ENCODE data around the gene FOXB1.

FOXB1 gene

DNA sequence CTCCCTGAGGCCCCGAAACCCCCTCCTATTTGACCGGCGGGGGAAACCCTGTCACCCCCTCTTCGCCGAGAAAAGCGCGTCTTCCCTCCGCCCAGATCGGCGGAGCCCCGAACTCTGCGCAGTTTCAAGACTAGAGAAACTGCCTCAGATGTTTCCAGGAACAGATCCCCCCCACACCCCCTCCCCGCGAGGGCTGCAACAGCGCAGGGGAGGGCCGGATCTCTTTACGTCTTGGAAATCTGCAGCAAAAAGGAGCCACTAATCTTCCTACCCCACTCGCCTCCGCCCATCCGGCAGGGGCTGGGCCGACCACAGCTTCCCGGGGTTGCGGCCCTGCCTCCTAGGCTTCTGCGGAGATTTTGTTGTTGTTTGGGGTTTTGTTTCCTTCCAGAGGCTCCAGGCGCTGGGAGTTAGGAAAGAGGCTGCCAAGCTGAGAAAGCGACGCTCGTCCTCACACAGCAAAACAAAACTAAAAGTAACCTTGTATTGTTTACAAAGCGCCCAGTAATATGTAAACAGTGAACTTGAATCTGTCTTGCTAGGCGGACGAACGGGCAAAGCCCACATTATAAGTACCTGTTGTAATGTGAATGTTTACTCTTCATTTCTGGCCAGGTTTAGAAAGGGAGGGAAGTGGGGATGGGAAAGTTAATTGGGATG lies 2.2 kb downstream of the FOXB1 start:
- peak overlapping the region; percentile 77 for H3K4me2 ChIP-seq (ENCODE audit: insufficient read depth, low read length)
- H3K9me3 ChIP-seq (ENCODE audit: insufficient read depth, low read length, severe bottlenecking) = no peaks in the 10 kb centered on the region
- H3K79me2 ChIP-seq (ENCODE audit: insufficient read depth, low read length) = peaks cover 11% of the 10 kb centered on the region
- peak; percentile 84 for ATAC-seq (ENCODE audit: insufficient read depth, low read depth)
- H3K4me3 ChIP-seq (ENCODE audit: low read depth in 1 of 2, low read length in 2 of 2) = peak overlapping the region; percentile 38 to 67; a peak in 3 of 4 replicates
- TF ChIP-seq EZH2 (IDR thresholded peaks at IDR 0.05; ENCODE audit: borderline replicate concordance, low read depth, low read length, severe bottlenecking) = no peak
- TF ChIP-seq, protein P1, sequence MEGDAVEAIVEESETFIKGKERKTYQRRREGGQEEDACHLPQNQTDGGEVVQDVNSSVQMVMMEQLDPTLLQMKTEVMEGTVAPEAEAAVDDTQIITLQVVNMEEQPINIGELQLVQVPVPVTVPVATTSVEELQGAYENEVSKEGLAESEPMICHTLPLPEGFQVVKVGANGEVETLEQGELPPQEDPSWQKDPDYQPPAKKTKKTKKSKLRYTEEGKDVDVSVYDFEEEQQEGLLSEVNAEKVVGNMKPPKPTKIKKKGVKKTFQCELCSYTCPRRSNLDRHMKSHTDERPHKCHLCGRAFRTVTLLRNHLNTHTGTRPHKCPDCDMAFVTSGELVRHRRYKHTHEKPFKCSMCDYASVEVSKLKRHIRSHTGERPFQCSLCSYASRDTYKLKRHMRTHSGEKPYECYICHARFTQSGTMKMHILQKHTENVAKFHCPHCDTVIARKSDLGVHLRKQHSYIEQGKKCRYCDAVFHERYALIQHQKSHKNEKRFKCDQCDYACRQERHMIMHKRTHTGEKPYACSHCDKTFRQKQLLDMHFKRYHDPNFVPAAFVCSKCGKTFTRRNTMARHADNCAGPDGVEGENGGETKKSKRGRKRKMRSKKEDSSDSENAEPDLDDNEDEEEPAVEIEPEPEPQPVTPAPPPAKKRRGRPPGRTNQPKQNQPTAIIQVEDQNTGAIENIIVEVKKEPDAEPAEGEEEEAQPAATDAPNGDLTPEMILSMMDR (IDR thresholded peaks at IDR 0.05; ENCODE audit: borderline replicate concordance, extremely low read depth, low read length, poor library complexity, severe bottlenecking) = no peak
- H3K4me1 ChIP-seq (ENCODE audit: insufficient read depth, low read length) = peaks cover 40% of the 10 kb centered on the region
- H3K27ac ChIP-seq (ENCODE audit: low read length) = peak overlapping the region; percentile 69
- peaks cover 12% of the 10 kb centered on the region; the same call in 1 of the 2 replicates for H3K36me3 ChIP-seq (ENCODE audit: insufficient read depth, low read length)
- DNase-seq = peak; percentile 91
- peak overlapping the region; percentile 66 for H2AFZ ChIP-seq (ENCODE audit: low read depth, low read length)
- H4K20me1 ChIP-seq (ENCODE audit: insufficient read depth, low read length) = no peaks in the 10 kb centered on the region
- H3K27me3 ChIP-seq (ENCODE audit: insufficient read depth, low read length, poor library complexity) = no peaks in the 10 kb centered on the region
- peak overlapping the region; percentile 62 for H3K9ac ChIP-seq (ENCODE audit: low read depth, low read length)

DNA sequence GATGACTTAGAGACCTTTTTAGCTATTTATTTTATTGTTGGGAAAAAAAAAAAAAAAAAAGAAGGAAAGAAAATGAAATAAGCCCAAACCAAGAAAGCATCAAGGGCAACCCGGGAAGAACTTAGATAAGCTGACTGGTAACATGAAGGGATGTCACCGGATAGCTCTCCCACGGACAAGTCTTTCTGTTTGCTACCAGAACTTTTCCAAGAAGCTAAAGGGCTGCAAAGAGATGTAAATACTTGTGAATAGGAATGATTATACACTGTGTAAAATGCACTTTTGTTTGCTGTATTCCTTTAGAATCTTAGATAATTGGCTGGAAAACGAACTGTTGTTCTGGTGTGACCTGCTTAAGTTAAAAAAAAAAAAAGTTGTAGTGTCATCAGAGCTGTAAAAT lies 2.8 kb downstream of the FOXB1 start:
- DNase-seq (no peak), ATAC-seq (ENCODE audit: insufficient read depth, low read depth) (no peak)
- Histone ChIP-seq H3K9me3 (ENCODE audit: insufficient read depth, low read length, severe bottlenecking) (no peaks in the 10 kb centered on the region), H3K79me2 (ENCODE audit: insufficient read depth, low read length) (peaks cover 11% of the 10 kb centered on the region), H2AFZ (ENCODE audit: low read depth, low read length) (0 out of 2 replicates have a peak overlapping the region, but pooled peaks have one; percentile 66), H3K27ac (ENCODE audit: low read length) (peak overlapping the region; percentile 30; the same call in 1 of the 2 replicates), H3K4me2 (ENCODE audit: insufficient read depth, low read length) (peak overlapping the region; percentile 77), H3K27me3 (ENCODE audit: insufficient read depth, low read length, poor library complexity) (no peaks in the 10 kb centered on the region), H4K20me1 (ENCODE audit: insufficient read depth, low read length) (no peaks in the 10 kb centered on the region), H3K9ac (ENCODE audit: low read depth, low read length) (peak overlapping the region; percentile 62), H3K4me1 (ENCODE audit: insufficient read depth, low read length) (peaks cover 40% of the 10 kb centered on the region), H3K36me3 (ENCODE audit: insufficient read depth, low read length) (peaks cover 12% of the 10 kb centered on the region; the same call in 1 of the 2 replicates), H3K4me3 (ENCODE audit: low read depth in 1 of 2, low read length in 2 of 2) (peak overlapping the region in 1 of 2 experiments; percentile 67; a peak in 2 of 4 replicates)
- TF ChIP-seq, protein P1 (IDR thresholded peaks at IDR 0.05; ENCODE audit: borderline replicate concordance, extremely low read depth, low read length, poor library complexity, severe bottlenecking) = no peak
- no peak for TF ChIP-seq EZH2 (IDR thresholded peaks at IDR 0.05; ENCODE audit: borderline replicate concordance, low read depth, low read length, severe bottlenecking)

DNA sequence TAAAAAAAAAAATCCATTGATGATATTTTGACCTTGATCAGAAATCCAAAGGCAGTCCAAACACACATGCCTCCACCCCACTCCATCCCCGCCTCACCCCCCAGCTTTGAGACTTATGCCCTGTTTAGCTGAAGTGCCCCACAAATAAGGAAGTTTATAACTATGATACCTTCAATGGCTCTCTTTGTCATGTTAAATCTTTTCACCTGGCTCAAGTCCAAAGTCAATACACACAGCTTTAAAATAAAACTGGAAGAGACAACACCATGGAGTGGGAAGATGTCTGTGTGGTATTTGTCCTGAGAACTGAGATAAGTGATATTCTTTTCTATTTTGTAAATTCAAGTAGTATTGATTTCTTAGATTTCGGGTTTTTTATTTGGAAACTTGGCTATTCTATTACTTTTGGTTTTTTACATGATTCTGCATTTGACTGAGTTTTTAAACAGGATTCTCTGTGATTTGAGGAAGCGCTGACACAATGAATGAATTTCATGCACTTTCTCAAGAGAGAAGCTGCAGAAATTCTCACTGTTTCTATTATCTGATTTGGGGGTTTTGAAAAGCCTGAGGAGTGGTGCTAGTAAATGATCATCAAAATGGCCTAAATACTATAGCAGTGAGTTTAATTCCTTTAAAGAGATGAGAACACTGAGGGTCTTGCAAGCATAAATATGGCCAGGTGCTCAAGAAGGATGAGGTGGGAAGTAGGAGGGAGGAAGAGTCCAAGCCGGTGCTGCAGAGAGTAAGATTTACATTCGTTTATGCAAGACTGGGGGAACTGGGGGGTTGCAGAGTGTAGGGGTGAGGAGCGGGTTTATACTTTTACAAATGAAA lies 5.2 kb downstream of the FOXB1 start:
- Histone ChIP-seq H3K79me2 (ENCODE audit: insufficient read depth, low read length) (peaks cover 11% of the 10 kb centered on the region), H3K9me3 (ENCODE audit: insufficient read depth, low read length, severe bottlenecking) (no peaks in the 10 kb centered on the region), H3K27ac (ENCODE audit: low read length) (no peak overlapping the region), H3K9ac (ENCODE audit: low read depth, low read length) (no peak overlapping the region), H3K4me3 (ENCODE audit: low read depth in 1 of 2, low read length in 2 of 2) (no peak overlapping the region), H2AFZ (ENCODE audit: low read depth, low read length) (no peak overlapping the region), H3K27me3 (ENCODE audit: insufficient read depth, low read length, poor library complexity) (no peaks in the 10 kb centered on the region), H4K20me1 (ENCODE audit: insufficient read depth, low read length) (no peaks in the 10 kb centered on the region), H3K36me3 (ENCODE audit: insufficient read depth, low read length) (peaks cover 12% of the 10 kb centered on the region; the same call in 1 of the 2 replicates), H3K4me2 (ENCODE audit: insufficient read depth, low read length) (no peak overlapping the region), H3K4me1 (ENCODE audit: insufficient read depth, low read length) (peaks cover 25% of the 10 kb centered on the region)
- TF ChIP-seq, protein P1 (IDR thresholded peaks at IDR 0.05; ENCODE audit: borderline replicate concordance, extremely low read depth, low read length, poor library complexity, severe bottlenecking) = no peak
- no peak for TF ChIP-seq EZH2 (IDR thresholded peaks at IDR 0.05; ENCODE audit: borderline replicate concordance, low read depth, low read length, severe bottlenecking)
- no peak for DNase-seq
- ATAC-seq (ENCODE audit: insufficient read depth, low read depth) = no peak

Data from DND-41 (cell line).